Fibroblast of villous mesenchyme (primary cell): ENCODE measurements around the gene IRX4. TPM values are rescaled to one million over a fixed set of nuclear protein-coding genes. Genes with fewer than 3 reads are reported as not detected.

ENCODE experiments used
- DNase-seq: peaks from one replicate; pipeline ENCODE4 v3.0.0-alpha.2; 2010; ENCODE audit warnings: low read depth
- H3K4me3 ChIP-seq: 2 replicates; pipeline ENCODE4 v1.5.1; 2011; ENCODE audit warnings: low read depth, mild to moderate bottlenecking, low read length
- total RNA-seq: library from RNA; depleted of rRNA; stranded (reverse); fragments of >200 nt; gene quantifications from 2 replicates; pipeline ENCODE4 v1.2.3, GENCODE V29; 2012
- TF ChIP-seq, protein P1 (sequence below): IDR thresholded peaks from 2 replicates; pipeline ENCODE4 v1.5.1; 2012; ENCODE audit warnings: low read depth, mild to moderate bottlenecking, low read length; ENCODE audit not compliant: insufficient read depth

The IRX4 gene
- total RNA-seq, 1 donor: not detected

DNA sequence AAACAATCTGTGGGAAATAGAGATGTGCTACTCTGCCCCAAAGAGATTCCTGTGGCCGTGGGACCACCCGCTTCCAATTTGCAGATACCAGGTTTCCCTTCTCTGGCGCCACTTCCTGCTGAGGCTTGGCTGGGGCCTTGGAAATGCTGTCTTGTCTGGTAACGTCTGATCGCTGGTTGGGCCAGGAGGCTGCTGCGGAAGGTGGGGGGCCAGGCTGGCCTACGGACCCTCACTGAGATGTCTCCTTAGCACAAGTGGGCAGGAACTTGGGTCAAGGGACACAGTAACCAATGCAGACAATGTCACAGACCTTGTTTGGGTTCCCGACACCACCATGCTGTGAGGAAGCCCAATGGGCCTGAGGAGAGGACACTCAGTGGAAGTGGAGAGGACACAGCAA is 31.7 kb upstream of the IRX4 start:
- DNase-seq: no peak
- TF ChIP-seq, protein P1, sequence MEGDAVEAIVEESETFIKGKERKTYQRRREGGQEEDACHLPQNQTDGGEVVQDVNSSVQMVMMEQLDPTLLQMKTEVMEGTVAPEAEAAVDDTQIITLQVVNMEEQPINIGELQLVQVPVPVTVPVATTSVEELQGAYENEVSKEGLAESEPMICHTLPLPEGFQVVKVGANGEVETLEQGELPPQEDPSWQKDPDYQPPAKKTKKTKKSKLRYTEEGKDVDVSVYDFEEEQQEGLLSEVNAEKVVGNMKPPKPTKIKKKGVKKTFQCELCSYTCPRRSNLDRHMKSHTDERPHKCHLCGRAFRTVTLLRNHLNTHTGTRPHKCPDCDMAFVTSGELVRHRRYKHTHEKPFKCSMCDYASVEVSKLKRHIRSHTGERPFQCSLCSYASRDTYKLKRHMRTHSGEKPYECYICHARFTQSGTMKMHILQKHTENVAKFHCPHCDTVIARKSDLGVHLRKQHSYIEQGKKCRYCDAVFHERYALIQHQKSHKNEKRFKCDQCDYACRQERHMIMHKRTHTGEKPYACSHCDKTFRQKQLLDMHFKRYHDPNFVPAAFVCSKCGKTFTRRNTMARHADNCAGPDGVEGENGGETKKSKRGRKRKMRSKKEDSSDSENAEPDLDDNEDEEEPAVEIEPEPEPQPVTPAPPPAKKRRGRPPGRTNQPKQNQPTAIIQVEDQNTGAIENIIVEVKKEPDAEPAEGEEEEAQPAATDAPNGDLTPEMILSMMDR: no peak

DNA sequence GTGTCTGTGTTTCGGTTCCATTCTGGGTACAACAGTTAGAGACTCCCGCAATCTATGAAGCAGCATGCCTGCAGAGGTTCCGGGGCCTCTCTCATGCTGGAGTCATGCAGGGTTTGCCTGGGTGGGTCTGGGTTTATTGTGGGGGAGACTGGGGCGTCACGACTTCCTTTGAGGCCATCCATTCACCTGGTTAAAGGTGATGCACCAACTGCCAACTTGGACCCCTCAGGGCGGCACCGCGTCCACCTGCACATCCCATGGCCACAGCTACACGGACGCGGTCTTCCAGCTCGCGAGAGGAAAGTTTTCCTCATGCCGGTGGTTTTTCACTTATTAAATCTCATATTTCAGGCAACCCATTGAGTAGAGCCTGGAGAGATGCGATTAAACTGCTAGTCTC is 30.9 kb upstream of the IRX4 start:
- TF ChIP-seq, protein P1: no peak

More for the DNA sequence above, 31.7 kb upstream of the IRX4 start:
- no peak overlapping the region for H3K4me3 ChIP-seq

DNA sequence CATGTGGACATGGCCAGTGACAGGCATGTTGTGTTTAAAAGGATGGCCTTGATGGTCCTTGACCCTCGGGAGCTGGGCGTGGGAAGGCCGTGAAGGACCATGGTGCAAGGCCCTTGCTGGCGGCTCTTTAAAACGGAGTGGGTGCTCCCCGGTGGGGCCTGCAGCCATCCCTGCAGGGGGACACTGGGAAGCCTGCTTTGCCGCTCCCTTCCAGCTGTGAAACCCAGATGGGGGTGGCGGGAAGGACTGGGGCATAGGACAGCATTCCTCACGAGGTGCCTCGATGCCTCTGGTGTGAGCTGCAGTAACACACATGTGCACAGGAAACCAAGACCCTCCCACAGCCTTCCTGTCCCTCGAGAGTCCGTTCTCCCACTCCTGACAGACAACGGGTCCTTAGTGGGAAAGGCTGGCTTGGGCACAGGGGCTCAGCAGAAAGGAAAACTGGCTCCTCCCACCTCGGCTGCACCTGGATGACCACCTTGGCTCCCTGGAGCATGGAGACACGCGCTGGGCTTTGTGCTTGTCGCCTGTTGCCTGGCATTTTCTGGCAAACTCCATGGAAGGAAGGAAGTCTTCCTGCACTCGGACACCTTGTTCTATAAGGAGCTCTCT is 30.3 kb upstream of the IRX4 start:
- TF ChIP-seq, protein P1: no peak
- DNase-seq: no peak
- H3K4me3 ChIP-seq: no peak overlapping the region

More for the DNA sequence above, 30.9 kb upstream of the IRX4 start:
- no peak overlapping the region for H3K4me3 ChIP-seq
- no peak for DNase-seq

DNA sequence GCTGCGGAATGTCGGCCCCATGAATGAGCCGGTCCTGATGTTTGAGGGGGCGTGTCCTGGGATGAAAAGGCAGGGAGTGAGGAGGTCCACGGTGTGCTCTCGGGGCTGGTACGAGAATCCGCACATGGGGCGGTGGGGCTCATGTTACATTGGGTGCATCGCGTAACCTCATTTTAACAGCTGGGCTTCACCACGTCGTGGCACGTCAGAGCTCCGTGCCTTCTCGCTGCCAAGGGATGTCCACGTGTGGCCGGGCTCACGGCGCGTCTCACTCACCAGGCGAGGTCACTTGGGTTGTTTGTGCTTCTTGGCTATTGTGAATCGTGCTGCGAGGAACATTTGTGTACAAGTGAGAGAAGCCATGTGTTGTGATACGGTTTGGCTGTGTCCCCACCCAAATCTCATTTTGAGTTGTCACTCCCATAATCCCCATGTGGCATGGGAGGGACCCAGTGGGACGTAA is 29.1 kb upstream of the IRX4 start:
- DNase-seq: no peak
- H3K4me3 ChIP-seq: no peak overlapping the region
- TF ChIP-seq, protein P1: no peak

DNA sequence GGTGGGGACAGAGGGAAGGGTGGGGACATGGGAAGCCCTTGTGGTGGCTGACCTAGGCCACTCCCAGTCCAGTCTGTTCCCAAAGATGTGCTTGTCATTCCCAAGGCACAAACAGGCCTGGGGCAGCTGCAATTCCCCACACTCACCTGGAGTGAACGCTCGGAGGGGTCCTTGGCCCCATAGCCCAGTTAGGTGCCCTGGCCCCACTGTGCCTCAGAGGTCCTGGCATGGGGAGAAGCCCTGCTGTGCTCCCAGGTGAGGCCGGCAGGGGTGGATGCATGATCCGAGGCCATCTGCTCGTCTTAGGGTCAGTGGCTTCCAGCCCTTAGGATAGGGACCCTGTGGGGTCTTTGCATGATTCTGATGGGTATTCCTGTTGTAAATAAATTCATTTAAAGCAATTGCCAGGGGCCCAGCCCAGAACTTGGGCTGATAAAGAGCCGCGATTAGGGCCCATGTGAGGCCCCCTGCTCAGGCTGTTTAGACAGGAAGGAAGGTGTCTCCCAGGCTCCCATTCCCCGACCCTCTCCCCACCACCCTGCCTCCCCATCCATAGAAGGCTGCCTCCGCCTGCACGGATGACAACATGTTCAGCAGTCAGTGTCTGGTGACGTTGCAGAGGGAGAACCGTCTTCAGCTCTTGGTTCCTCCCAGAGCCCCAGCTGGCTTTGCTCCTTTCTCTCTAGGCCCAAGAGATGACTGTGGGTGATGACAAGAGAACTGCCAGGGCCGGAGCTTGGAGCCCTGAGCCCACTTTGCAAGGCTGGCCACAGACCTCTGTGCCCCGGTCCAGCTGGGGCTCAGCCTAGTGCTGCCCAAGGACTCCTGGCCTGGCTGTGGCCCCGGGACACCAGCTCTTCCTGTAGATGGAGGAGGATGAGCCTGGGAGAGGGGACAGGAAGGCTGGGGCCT is 28.4 kb upstream of the IRX4 start:
- H3K4me3 ChIP-seq: no peak overlapping the region
- DNase-seq: no peak
- TF ChIP-seq, protein P1: no peak

DNA sequence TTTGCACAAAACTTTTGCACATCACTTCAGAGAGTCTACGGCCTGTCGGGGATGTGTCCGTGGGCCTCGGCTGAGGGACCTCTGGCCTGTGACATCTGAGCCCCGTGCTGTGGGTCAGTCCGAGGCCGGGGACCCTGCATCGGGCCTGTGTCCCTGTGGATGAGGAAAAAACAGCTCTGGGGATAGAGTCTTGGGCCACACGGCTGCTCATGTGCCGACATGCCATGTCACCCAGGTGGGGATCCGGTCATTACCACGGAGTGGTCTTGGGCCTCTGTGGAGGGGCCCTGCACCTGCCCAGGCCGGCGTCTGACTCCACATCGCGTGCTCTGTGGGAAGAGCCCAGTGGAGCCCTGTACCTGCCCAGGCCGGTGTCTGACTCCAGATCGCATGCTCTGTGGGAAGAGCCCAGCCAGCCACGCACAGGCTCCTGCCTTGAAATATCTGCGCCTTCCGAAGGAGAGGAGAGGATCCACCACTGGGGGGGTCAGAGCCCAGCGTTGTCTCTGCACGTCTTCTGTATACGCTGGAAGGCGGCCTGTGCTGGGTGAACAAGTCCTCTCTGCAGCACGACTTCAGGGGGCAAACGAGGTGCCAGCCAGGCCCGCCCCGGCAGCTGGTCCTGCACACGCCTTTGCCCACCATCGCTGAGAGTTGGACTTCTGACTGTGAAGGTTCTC is 27.5 kb upstream of the IRX4 start:
- no peak for DNase-seq
- TF ChIP-seq, protein P1: no peak
- H3K4me3 ChIP-seq: no peak overlapping the region
